Activated CD8-positive, alpha-beta memory T cell treated with anti-CD3 and anti-CD28 coated beads, Interleukin-2, amount 50 U/mL, for 48 hours (primary cell): ENCODE results near the gene GDF15.
"Not testable (repeated sequence)": the region's sequence is repeated elsewhere in the genome, so short reads cannot be mapped to it uniquely, and the experiment has no call there.

ENCODE experiments used
- DNase-seq: peaks from one replicate; pipeline ENCODE4 v3.0.0-alpha.2; 2020

The GDF15 gene

DNA sequence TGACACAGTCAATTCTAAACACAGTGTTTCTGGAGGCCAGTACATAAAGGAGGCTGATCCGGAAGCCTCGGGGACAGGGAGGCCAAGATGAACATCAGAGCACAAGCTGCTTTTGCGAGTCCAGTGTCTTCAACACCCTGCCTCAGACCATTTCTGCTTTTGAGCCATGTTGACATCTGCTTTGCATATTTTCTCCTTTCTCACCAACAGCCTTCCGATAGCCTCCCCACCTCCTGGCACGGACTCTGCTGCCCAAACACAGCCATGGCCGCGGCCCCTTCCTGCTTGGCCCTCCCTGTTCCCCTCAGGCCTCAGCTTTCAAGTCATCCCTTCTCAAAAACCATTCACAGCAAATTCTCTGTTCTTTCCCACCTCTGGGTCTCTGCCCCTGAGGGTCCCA is 7.9 kb downstream of the GDF15 start:
- no peak for DNase-seq

DNA sequence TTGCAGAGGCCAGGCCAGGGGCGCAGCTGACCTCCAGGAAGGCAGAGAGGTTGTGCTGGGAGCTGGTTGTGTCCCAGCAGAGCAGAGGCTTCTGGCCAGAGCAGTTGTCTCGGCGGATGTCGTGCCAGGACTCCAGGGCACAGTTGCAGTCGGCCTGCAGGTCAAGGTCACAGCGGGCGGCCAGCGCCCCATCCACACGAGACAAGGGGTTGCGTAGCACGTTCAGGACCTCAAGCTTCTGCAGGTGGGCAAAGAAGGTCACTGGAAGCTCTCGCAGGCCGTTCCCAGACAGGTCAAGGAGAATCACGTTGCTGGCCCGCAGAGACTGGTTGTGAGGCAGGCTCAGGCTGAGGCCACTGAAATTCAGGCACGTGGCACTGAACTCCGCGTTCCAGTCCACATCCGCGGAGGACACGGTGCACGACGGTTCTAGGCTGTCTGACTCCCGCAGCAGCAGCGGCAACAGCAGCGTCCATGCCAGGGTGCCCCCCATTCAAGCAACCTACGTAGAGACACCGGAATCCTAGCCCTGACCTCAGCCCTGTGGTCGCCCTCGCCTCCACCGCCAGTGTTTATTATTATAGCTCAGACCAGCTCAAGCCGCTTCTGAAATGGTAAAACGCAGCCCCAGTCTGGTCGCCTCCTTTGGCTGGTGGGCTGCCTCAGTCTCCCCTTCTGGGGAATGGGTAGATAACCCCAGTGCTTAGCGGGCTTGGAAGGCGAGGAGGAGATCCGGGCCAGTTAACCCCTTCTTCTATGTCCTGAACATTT is 10.7 kb downstream of the GDF15 start:
- DNase-seq = no peak

DNA sequence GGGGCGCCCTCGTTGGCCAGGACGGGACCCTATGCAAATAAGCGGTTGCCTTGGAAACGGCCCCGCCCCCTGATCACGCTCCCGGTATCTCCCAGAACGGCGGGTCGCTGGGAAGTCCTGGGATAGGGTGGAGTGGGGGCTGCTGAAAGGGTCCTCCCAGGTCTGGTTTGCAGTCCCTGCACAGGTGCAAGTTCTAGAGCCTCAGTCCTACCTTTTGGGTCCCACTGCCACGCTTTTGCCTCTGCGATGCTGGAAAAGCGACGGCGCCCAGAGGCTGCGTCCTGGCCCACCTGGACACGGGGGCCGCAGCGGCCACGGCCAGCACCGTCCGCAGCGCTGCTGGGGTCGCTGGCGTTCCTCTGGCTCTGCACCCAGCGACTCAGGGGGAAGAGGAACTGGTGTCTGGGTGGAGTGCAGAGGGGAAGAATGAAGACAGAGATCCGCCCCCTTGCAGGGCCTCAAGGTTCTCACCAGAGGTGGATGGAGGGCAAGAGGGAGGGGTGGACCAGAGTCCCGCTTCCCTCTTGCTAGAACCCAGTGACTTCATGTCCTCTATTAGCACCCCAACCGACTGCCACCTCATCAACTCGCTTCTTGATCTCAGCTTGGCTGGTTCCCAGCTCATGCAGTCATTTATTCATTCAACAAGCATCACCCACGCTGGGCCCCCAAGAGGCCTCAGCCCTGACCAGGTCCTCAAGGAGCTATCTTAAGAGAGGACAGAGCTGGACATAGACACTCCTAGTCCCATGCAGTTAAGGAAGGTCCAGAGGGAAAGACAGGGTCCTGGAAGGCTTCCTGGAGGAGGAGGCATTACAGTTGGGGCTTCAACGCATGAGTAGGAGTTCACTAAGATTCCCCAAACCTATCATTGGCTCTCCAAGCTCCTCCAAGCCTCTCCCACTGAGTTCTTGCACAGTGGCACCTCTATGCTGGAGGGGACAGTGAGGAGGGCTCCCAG is 11.6 kb downstream of the GDF15 start, which contains the start of gene LRRC25:
Gene LRRC25, minus strand, starts transcription at position 381 of the 961 bp plus-strand sequence. CDS start 659 bp downstream, outside the sequence.
- DNase-seq = no peak

DNA sequence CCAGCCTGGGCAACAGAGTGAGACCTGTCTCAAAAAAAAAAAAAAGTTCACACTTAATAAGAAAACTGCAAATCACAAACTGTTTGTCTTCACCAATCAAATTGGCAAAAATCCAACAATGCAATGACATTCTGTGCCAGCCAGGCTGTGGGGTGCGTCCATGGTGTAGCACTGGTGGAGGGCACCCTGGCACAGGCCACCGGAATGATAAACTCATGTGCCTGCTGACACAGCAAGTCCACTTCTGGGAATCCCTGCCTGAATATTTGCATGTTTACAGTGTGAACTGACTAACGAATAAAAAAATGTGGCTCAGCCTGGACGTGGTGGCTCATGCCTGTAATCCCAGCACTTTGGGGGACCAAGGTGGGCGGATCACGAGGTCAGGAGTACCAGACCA is 13.1 kb downstream of the GDF15 start:
- no peak for DNase-seq

DNA sequence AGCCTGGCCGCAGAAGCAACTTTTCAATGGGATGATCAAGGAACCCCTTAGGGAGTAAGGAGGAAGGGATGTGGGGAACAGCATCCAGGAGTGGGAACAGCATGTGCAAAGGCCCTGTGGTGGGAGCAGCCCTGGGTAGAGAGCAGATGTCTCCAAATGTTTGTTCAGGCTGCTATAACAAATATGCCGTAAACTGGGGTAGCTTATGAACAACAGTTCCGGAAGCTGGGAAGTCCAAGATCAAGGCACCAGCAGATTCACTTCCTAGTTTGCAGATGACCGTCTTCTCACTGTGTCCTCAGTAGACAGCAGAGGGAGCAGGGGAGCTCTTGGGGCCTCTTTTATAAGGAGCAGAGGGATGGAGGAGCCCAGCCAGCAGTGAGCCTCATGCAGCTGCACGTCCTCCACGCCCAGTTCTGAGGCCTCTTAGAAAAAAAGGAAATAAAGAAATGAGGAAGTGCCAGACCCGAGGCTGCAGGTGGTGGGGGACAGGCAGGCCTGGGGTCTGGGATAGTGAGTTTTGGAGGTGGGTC is 15.7 kb downstream of the GDF15 start:
- no peak for DNase-seq

DNA sequence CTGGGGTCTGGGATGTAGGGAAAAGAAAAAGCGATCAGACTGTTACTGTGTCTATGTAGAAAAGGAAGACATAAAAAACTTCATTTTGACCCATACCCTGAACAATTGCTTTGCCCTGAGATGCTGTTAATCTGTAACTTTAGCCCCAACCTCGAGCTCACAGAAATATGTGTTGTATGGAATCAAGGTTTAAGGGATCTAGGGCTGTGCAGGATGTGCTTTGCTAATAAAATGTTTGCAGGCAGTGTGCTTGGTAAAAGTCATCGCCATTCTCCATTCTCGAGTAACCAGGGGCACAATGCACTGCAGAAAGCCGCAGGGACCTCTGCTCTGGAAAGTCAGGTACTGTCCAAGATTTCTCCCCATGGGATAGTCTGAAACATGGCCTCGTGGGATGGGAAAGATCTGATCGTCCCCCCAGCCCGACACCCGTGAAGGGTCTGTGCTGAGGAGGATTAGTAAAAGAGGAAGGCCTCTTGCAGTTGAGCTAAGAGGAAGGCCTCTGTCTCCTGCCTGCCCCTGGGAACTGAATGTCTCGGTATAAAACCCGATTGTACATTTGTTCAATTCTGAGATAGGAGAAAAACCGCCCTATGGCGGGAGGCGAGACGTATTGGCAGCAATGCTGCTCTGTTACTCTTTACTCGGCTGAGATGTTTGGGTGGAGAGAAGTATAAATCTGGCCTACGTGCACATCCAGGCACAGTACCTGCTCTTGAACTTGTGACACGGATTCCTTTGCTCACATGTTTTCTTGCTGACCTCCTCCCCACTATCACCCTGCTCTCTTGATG is 16.7 kb downstream of the GDF15 start:
- DNase-seq = not testable (repeated sequence)

DNA sequence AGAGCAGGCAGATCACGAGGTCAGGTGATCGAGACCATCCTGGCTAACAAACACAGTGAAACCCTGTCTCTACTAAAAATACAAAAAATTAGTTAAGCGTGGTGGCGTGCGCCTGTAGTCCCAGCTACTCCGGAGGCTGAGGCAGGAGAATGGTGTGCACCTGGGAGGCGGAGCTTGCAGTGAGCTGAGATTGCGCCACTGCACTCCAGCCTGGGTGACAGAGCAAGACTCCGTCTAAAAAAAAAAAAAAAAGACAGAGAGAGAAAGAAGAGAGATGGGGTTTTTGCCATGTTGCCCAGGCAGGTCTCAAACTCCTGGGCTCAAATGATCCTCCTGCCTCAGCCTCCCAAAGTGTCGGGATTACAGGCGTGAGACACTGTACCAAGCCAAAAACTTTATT is 19.8 kb downstream of the GDF15 start:
- DNase-seq = not testable (repeated sequence)

DNA sequence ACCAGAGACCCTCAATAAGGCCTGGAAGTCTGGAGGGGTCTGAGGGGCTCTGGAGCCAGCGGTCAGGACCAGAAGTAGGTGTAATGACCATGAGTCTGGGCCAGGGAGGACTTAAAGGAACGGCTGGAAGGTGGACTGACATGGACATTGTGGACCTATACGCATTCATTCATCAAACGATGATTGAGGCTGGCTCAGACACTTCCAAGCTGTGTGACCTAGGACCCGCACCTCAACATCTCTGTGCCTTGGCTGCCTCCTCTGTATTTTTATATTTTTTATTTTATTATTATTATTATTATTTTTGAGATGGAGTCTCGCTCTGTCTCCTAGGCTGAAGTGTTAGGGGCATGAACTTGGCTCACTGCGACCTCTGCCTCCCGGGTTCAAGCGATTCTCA is 20.8 kb downstream of the GDF15 start:
- no peak for DNase-seq

DNA sequence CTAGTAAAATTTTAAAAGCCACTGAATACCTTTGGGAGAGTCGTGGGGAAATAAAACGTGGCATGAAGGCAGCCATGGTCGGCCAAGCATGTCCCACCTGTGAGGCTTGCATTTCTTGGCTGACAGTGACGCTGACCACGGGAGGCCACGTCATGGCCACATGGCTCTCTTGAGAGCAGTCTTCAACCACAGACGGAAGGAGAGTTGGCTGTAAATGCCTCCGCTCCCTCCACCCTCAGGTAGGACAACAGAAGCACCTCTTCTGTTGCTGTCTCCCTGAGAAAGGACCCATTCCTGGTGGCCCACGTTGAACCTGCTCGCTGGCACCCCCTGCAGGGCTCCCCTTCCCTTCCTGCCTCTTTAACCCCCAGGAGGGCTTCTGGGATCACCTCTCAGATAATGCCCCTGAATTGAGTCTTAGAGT is 22.1 kb downstream of the GDF15 start:
- peak; percentile 64 for DNase-seq

DNA sequence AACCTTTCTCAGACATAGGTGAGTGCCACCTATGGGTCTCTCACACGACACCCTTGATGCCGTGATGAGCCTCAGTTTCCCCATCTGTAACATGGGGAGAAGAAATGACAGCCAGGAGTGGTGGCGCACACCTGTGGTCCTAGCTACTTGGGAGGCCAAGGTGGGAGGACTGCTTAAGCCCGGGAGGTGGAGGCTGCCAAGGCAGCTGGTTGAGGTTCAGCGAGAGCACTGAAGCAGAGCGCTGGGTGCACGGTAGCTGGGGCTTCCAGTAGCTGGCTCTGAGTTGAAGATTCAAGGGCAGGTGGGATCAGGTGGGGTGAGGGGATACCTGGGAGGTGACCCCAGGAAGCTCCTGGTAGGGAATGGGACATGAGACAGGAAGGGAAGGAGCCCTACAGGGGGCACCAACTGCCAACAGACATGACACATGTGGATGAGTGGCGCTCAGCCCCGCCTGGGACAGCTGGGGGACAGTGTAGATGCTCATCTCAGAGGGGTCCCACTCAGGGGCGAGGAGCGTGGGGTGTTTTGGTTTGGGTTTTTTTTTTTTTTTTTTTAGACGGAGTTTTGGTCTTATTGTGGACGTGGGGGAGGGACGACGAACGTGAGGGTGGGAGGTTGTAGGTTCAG is 26.8 kb downstream of the GDF15 start:
- DNase-seq = no peak

DNA sequence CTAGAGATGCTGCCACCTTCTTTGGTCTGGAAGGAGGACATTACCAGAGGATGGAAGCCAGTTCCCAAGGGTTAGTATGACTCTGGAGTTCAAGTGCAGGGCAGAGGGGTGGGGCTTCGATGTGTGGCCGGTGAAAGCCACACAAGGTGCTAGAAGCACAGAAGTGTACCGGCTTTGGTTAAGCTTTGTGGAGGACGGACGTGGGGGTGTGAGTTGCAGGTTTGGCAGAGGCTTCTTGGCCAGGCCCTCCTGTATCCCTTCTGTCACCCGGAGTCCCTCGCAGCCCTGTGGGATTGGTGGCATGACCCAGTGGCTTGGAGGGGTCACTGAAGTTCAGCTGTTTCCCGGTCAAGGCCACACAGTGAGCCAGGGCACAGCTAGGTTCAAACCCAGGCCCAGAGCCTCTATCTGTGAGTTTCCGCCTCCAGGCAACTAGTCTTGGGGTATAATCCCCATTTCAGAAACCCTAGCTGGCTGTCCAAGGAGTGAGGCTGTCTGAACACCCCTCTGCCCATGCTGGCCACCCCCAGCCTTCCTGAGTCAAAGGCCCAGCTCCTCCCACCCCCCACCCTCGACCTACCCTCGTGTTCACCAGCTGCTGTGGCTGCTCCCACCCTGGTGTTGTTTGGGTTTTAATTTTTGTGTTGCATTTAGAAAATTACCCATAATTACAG is 28.7 kb downstream of the GDF15 start:
- DNase-seq = no peak

DNA sequence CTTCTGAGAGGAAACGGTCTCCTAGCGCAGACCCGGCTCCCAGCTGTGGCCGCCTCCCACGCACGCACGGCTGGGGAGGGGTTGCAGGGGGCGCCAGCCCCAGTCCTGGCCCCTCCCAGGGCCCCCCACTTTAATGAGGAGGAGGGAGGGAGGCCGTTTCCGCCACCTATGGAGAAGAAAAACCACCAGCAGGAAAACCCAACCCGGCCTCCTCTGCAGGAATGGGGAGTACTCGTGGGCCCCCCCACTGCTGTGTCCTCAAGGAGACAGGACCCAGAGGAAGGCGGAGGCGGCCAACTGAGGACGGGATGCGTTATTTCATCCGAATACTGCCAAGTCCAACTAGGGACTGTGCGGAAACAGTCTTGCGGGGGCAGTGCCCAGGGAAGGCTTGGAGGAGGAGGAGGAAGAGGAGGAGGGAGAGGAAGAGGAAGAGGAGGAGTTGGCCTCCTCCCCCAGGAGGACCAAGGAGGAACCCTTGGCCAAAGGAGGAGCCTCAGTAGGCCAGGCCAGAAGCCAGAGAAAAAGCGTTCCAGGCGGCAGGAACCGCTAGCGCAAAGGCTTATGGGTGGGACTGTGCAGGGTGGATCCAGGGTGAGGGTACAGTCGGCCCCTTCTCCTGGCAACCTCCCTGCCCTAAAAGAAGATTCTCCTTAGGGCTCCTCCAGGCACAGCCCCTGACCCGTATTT is 29.4 kb downstream of the GDF15 start:
- peak; percentile 59 for DNase-seq

DNA sequence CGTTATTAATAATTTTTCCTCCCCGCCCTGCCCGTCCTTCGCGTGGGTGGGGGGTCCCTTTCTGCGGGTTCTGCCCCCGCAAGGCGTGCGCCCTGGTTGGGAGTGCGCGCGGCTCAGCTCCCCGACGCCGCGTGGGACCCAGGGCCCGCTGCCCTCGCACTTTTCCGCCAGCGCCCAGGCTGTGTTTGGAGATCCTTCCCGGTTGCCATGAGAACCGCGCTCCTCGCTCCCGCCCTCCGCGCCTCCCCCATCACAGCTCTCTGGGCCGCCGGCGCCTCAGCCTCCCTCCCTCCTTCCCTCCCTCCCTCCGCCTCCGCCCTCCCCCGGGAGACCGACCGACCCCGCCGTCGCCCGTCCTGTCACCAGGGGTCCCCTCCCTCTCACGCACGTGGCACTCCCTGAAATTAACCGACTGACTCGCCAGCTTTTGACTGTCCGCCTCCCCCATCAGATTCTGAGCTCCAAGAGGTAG is 30.9 kb downstream of the GDF15 start:
- DNase-seq = peak; percentile 82

DNA sequence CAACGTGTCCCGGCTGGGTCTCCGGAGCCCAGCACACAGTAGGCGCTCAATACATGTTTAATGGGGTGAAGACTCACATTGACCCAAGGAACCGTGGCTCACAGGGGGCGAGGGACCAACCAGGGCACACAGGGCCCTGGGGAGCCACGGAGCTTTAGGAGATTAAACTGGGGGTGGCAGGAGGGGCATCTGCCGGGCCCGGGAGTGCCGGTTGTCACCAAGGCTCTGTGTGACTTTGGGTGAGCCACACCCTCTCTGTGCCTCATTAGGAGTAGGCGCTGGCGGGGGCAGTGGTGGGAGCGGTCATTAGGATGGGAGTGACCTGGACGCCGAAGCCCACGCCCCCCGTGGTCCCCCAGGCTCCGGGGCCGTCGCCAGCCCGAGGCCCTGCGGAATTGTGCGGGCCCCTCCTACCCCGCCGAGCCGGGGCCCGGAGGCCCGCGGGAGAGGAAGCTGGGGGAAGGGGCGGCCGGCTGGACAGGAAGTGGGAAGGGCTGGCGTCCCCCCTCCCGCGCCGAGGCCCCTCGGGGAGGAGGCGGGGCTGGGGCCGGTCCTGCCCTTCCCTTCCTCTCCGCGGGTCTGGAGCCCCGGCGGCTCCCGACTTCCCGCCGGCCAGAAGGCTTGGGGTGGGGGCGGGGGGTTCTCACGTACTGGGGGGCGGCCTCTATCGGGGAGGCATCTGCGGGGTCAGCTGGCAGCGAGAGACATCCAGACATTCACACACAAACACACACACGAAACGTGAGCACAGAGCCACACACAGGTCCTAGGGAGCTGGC is 31.5 kb downstream of the GDF15 start:
- peak; percentile 71 for DNase-seq

DNA sequence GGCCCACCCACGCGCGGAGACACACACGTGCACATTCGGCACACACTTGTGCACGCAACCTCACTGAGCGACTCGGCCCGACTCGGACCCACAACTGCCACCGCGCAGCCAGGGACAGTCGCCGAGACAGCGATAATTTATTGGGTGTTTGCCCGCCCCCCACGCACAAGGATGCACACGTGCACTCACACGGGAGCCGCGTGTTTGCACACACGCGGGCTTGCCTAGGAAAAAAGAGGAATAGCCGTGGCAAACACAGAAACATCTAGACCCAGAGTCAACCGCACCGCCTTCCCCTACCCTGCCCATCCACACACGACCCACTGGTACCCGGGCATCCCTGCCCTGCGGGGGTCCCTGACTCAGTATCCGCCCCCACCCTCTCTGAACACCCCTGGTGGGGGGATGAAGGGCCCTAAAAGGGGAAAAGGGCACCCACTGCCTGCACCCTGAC is 32.1 kb downstream of the GDF15 start:
- peak; percentile 73 for DNase-seq

DNA sequence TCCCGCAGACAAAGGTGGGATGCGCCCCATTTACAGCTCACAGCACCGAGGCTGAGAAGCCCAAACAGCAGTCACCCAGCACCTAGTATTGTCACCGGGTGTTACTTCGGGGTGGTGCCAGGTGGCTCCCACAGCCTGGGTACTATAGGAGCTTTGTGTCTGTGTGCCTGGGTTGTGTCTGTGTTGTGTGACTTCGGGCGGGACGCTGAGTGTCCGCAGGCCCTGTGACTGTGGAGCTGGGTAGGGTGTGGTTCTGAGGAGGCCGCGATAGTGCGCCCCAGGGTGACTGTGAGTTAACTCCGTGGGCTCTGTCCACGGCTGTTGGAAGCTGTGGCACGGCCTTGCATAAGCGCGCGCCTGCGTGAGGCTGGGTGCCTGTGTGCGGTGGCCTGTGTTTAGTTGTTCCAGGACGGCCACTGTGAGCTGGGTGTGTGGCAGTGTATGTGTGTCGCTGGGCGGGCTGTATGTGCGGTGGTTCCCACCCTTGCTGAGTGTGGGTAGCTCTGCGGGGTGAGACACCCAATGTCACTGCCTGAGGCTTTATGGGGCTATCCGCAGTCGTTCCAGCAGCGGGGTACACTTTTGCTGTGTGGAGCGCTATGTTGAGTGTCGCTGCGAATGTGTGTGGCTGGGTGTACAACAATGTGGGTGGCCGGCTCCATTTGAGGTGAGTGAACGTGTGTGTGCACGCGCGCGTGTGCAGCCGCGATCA is 32.7 kb downstream of the GDF15 start:
- DNase-seq = peak; percentile 70

DNA sequence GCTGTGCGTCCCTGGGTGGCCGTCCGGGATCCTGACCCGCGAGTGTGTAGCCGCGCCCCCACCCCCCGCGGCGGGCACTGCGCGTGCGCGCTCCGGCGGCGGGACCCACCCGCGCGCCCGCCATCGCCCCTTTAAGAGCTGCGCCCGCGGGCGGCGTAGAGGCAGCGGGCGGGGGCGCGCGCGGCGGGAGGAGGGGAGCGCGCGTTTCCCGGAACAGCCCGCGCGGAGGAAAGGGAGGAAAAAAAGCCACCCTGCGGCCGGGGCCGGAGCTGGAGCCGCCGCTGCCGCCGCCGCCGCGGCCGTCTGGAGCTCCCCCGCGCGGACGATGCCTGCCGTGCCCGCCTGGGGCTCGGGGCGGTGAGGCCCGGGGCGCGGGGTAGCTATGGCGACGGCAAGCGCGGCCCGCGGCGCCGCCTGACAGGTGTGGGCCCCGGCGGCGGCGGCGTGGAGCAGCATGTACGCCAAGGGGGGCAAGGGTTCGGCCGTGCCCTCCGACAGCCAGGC is 33.3 kb downstream of the GDF15 start, which contains the start of gene SSBP4:
Gene SSBP4, plus strand, starts transcription at position 204 of the 504 bp plus-strand sequence. Its CDS starts 251 bp downstream, at position 455.
- peak; percentile 88 for DNase-seq

DNA sequence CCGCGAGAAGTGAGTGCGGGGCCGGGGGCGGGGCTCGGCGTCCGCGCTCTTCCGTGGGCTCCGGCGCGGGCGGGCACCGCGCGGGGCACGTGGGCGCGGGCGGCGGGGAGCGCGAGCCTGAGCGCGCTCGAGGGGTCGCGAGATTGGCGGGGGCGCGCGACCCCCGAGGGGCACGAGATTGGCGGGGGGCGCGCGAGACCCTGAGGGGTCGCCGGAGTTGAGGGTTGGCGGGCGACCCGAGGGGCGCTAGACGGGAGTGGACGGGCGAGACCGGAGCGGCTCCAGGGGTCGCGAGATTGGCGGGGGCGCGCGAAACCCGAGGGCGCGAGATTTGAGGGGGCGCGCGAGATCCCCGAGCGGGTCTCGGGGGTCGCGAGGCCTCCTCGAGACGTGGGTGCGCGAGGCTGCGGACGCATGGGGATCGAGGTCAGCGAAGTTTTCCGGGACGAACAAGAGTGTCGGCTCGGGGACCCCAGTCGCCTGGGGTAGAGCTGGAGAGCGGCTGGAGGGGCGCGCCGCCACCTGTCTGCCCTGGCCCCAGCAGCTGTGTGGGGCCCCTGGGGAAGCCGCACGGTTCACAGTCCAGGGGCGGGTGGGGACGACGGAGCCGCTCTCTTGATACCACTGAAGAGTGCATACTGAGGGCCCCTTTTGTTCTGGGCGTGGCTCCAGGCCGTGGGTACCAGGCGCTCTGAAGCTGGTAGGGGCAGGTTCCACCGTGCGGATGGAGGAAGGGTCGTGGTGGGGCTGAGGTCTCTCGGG is 33.9 kb downstream of the GDF15 start:
- peak; percentile 79 for DNase-seq
